CD4-positive, alpha-beta T cell treated with Interleukin-4 for 4 hours (primary cell): ENCODE results near the gene ABCA8.

Source experiments
- DNase-seq: peaks from one replicate; pipeline ENCODE4 v3.0.0-alpha.2; 2020

The ABCA8 gene

GRCh38 chr17:68941761-68942160 is 13.4 kb downstream of the ABCA8 start:
- DNase-seq, result no peak

GRCh38 chr17:68939195-68939594 is 16.0 kb downstream of the ABCA8 start:
- DNase-seq, result no peak

- DNase-seq, result no peak
Observed at GRCh38 chr17:68937890-68938514, 17.2 kb downstream of the ABCA8 start.

DNA sequence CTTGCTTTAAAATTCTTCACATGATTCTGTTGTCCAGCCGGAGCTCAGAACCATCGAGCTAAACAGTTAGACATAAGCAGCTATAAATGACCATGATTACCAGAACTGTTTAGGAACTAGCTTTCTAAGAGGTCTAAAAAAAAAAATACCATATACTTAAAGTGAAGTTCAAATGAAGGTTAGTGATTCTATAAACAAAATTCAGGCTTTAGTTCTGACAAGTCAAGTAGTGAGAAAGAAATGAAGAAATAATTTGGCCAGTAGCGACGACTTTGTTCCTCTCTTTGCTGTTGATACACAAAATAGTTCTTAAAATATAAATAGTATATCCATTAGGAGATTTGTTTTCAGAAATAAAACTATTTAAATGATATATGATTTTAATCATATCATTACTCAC is 27.7 kb downstream of the ABCA8 start:
- DNase-seq, result no peak

- no peak for DNase-seq
Observed at GRCh38 chr17:68924793-68925720, 30.1 kb downstream of the ABCA8 start.

GRCh38 chr17:68910789-68911431 is 44.3 kb downstream of the ABCA8 start:
- no peak for DNase-seq

DNA sequence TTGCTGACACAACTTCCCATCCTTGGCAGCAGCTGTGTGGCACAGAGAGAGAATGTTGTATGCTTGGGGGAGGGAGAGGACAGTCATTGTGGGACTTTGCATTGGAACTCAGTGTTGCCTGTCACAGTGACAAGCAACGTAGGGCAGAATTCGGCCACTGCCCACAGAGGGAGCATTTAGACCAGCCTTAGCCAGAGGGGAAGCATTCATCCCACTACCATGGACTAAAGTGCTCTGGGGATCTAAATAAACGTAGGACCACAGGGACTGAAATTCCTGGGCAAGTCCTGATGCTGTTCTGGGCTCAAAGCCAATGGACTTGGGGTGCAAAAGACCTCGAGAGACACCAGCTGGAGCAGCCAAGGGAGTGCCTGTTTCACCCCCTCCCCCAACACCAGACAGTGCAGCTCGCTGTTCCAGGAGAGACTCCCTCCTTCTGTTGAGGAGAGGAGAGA is 44.9 kb downstream of the ABCA8 start:
- no peak for DNase-seq

DNA sequence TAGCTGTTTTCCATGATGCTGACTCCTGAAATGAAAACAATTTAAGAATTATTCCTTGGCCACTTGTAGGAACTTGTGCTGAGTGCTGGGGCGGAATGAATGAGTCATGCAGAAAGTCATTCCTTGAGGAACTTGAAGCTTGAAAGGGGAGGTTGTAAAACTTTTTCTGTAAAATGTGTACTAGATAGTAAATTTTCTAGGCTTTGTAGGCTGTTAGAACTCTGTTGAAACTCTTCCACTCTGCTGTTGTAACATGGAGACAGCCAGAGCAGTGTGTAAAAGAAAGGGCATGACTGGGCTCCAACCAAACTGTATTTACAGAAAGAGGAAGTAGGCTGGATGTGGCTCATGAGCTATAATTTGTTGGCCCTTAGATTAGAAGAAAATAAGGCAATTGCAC is 46.1 kb downstream of the ABCA8 start:
- no peak for DNase-seq

DNA sequence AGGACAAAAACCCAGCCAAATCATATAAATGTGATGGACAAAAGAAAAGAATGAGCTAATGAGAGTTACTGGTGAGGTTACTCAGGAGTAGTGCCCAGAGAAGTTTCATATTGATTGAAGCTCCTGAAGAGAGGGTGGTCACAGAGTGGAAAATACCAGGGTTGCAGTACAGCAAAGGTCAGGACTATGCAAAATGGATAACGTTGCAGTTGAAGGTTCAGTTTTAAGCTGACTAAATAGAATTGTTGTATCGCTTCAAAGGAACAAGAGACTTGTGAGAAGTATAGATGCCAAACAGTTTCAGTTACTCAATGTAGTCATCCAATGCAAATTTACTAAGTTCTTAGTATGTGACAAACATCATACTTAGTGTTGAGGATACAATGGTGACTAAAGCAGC is 47.1 kb downstream of the ABCA8 start:
- no peak for DNase-seq

GRCh38 chr17:68906638-68907037 is 48.6 kb downstream of the ABCA8 start:
- DNase-seq, result no peak

- no peak for DNase-seq
Observed at GRCh38 chr17:68903286-68903685, 51.9 kb downstream of the ABCA8 start.

GRCh38 chr17:68897557-68897956 is 57.6 kb downstream of the ABCA8 start:
- no peak for DNase-seq

- DNase-seq, result no peak
Observed at GRCh38 chr17:68892658-68893057, 62.5 kb downstream of the ABCA8 start.

- no peak for DNase-seq
Observed at GRCh38 chr17:68892193-68892592, 63.0 kb downstream of the ABCA8 start.

DNA sequence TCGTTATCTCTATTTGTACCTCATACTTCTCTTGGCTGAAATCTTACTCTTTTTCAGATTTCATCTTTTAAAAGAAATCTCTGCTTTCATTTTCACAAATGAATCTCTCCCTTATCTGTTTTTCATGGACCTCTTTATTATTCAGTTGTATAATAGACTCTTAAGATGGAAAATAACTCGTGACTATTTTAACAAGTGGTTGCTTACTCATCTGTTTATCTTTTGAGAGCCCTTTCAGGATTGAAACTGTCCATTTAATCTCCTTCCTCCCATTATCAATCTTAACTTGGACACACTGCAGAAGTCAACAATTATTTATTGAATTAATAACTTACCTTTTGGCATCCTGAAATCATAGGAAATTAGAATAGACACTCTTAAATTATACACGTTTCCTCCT is 68.8 kb downstream of the ABCA8 start:
- DNase-seq, result no peak

DNA sequence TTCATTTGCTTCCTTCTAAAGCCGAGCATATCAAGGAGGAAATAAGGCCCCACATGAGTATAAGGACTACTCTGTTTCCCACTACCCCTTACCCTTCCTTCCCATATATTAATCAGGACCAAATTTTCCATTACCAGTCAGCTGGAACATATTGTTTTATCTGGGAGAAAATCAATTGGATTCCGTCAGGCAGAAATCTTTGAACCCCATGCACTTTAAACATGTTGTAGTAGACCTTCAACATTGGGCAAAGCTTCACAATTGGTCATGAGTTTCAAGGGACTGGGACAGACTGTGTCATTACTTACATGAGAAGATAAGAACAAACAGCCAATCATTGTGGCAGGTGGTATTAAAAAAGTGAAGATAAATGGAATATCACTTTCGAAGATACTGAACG is 70.3 kb downstream of the ABCA8 start:
- DNase-seq, result no peak

- DNase-seq, result no peak
Observed at GRCh38 chr17:68878226-68878885, 76.8 kb downstream of the ABCA8 start.

- no peak for DNase-seq
Observed at GRCh38 chr17:68871447-68871846, 83.7 kb downstream of the ABCA8 start.

- DNase-seq, result no peak
Observed at GRCh38 chr17:68870976-68871375, 84.2 kb downstream of the ABCA8 start.

GRCh38 chr17:68870161-68870826 is 84.9 kb downstream of the ABCA8 start:
- no peak for DNase-seq

- no peak for DNase-seq
Observed at GRCh38 chr17:68868708-68869107, 86.5 kb downstream of the ABCA8 start.

DNA sequence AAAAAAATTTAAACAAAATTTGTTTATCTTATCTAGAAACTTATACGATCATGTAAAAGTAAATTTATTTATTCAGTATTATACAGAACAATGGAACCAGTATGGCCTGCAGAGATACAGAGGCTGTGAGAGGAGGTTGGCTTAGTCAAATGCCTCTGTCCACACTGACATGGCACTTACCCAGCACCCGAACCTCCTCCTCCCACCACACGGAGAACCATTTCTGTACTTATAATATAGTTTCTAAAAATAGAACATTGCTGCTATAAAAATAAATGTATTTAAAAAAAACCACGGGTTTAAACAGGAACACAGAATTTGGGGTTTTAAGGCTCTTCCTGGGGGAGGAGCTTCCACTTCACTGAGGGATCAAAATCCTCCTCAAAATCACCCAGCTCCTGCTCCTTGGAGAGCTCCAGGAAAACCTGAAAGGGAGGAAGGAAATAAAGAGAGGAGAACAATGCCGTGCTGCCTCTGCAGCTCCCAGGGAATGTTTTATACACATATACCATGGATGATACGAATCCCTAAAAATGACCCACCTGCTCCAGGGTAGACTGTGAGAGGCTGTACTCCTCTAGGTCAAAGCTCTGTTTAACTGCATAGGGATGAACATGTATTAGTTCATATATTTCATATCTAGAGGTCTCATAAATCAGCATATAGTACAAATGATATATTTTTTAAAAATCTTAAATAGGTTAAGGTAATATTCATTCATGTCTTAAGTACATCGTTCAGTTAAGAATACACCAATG is 87.3 kb downstream of the ABCA8 start:
- no peak for DNase-seq
